Testis (tissue), 2 donors: ENCODE measurements around the gene PDZD7.

Source experiments
- CTCF ChIP-seq, 3 experiments: fragments of 450-650 bp in 2 of 3; fragments of 200-600 bp in 1 of 3; sonication (generic) in 1 of 3; IDR thresholded peaks; one replicate each; pipeline ENCODE4 v1.5.1; 2016 to 2019; ENCODE audit warnings: antibody characterized with exemption in 3 of 3, mild to moderate bottlenecking in 2 of 3, moderate library complexity in 1 of 3
- POLR2A ChIP-seq: fragments of 450-650 bp; IDR thresholded peaks from one replicate; pipeline ENCODE4 v1.6.1; 2017; ENCODE audit warnings: antibody characterized with exemption, mild to moderate bottlenecking, moderate library complexity

DNA sequence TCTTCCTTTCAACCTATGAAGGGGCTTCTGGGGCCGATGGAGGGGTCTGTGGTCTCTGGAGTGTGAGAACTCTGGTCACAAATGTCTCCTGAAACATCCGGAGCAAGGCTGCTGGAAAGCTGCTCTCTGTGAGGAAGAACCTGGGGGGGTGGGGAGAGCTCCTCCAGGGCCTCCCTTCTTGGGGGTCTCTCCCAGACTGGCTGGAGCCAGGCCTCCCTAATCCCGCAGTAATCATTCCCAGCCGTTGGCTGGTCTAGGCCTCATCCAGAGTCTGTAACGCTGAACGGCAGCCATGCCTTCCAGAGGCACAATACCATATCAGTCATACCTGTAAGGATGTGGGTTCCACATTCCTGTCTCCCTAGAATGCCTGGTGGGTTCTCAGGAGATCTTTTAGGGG is 35.7 kb downstream of the PDZD7 start:
- no peak for TF ChIP-seq CTCF (IDR thresholded peaks at IDR 0.05)
- no peak for TF ChIP-seq POLR2A
